Stimulated activated naive CD4-positive, alpha-beta T cell treated with Interleukin-2 at 50 U/mL for 16 hours (primary cell): Measurements from ENCODE around the gene PLA2G12B.
"Not testable (repeated sequence)": the region's sequence is repeated elsewhere in the genome, so short reads cannot be mapped to it uniquely, and the experiment has no call there.

Experiments
- DNase-seq: peaks from one replicate; lab custom pipeline; 2025; lab: John Stamatoyannopoulos, UW

Gene PLA2G12B

GRCh38 chr10:72935361-72935760 is 19.2 kb downstream of the PLA2G12B start:
- DNase-seq = no peak

GRCh38 chr10:72932259-72933015 is 22.2 kb downstream of the PLA2G12B start:
- no peak for DNase-seq

- no peak for DNase-seq
Measured at GRCh38 chr10:72930276-72930675, 24.3 kb downstream of the PLA2G12B start.

GRCh38 chr10:72928798-72929197 is 25.8 kb downstream of the PLA2G12B start:
- DNase-seq = no peak

- no peak for DNase-seq
Measured at GRCh38 chr10:72927485-72927884, 27.1 kb downstream of the PLA2G12B start.

GRCh38 chr10:72925951-72926465 is 28.6 kb downstream of the PLA2G12B start:
- DNase-seq = no peak

- no peak for DNase-seq
Measured at GRCh38 chr10:72924351-72924750, 30.3 kb downstream of the PLA2G12B start.

- DNase-seq = not testable (repeated sequence)
Measured at GRCh38 chr10:72921147-72921683, 33.4 kb downstream of the PLA2G12B start.

- DNase-seq = no peak
Measured at GRCh38 chr10:72918352-72918751, 36.3 kb downstream of the PLA2G12B start.

GRCh38 chr10:72917803-72918332 is 36.7 kb downstream of the PLA2G12B start:
- DNase-seq = not testable (repeated sequence)

- DNase-seq = not testable (repeated sequence)
Measured at GRCh38 chr10:72917201-72917600, 37.4 kb downstream of the PLA2G12B start.

GRCh38 chr10:72913287-72913686 is 41.3 kb downstream of the PLA2G12B start:
- no peak for DNase-seq

- DNase-seq = no peak
Measured at GRCh38 chr10:72912736-72913135, 41.9 kb downstream of the PLA2G12B start.

- no peak for DNase-seq
Measured at GRCh38 chr10:72911758-72912157, 42.8 kb downstream of the PLA2G12B start.

GRCh38 chr10:72910705-72911104 is 43.9 kb downstream of the PLA2G12B start:
- no peak for DNase-seq

GRCh38 chr10:72906446-72906845 is 48.2 kb downstream of the PLA2G12B start:
- no peak for DNase-seq

- DNase-seq = no peak
Measured at GRCh38 chr10:72904806-72905205, 49.8 kb downstream of the PLA2G12B start.

GRCh38 chr10:72903941-72904446 is 50.6 kb downstream of the PLA2G12B start:
- DNase-seq = not testable (repeated sequence)

GRCh38 chr10:72899545-72899944 is 55.1 kb downstream of the PLA2G12B start:
- DNase-seq = no peak

- DNase-seq = no peak
Measured at GRCh38 chr10:72898616-72899015, 56.0 kb downstream of the PLA2G12B start.

- no peak for DNase-seq
Measured at GRCh38 chr10:72895236-72895850, 59.3 kb downstream of the PLA2G12B start.

- no peak for DNase-seq
Measured at GRCh38 chr10:72893136-72893798, 61.3 kb downstream of the PLA2G12B start, which contains the start of gene OIT3. Gene OIT3 (plus strand): TSS chr10:72893739. CDS start chr10:72893799, 60 bp downstream.
